Nephron progenitor cell (in vitro differentiated cells): ENCODE measurements around the gene SOWAHA.

ENCODE experiments used
- DNase-seq: peaks from one replicate; pipeline ENCODE4 v3.0.0; 2021
- H3K27ac Mint-ChIP-seq: 2 replicates; pipeline ENCODE4 v1.8.0; 2021; ENCODE audit warnings: mild to moderate bottlenecking, moderate library complexity, mixed read lengths
- H3K27me3 Mint-ChIP-seq: 2 replicates; pipeline ENCODE4 v1.8.0; 2021; ENCODE audit warnings: mild to moderate bottlenecking, low read depth, mixed read lengths; ENCODE audit not compliant: poor library complexity
- H3K36me3 Mint-ChIP-seq: 2 replicates; pipeline ENCODE4 v1.8.0; 2021; ENCODE audit warnings: low read depth, mixed read lengths
- H3K4me1 Mint-ChIP-seq: 2 replicates; pipeline ENCODE4 v1.8.0; 2021; ENCODE audit warnings: mixed read lengths
- H3K4me3 Mint-ChIP-seq: 2 replicates; pipeline ENCODE4 v1.8.0; 2021; ENCODE audit warnings: mild to moderate bottlenecking, moderate library complexity, mixed read lengths
- H3K9me3 Mint-ChIP-seq: 2 replicates; pipeline ENCODE4 v1.8.0; 2021; ENCODE audit warnings: mild to moderate bottlenecking, moderate library complexity, mixed read lengths
- CTCF ChIP-seq: fragments of 200-600 bp; sonication (generic); IDR thresholded peaks from 2 replicates; pipeline ENCODE4 v1.5.0; 2021; ENCODE audit warnings: antibody characterized with exemption

Gene SOWAHA

DNA sequence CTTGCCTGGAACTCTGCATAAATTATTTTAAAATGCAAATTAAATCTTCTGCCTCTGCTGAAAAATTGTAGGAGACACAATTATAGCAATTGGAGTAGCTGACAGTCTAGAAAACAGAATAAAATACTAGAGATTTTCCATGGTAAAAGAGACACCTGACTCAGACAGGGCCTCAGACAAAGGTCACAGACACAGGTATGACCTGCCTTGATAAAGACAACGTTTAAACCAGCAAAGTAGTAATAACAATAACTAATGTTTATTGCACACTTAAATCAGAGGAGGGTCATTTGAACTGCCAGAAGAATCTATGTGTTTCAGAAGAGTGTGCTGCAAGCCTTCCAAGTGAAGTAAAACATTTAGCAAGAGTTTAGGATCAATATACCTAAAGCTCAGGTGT, 3.9 kb downstream of the SOWAHA start:
- H3K4me1 Mint-ChIP-seq = peaks cover 23% of the 10 kb centered on the region
- H3K4me3 Mint-ChIP-seq = no peak overlapping the region
- no peak overlapping the region for H3K27ac Mint-ChIP-seq
- H3K27me3 Mint-ChIP-seq = peaks cover 68% of the 10 kb centered on the region
- no peak for DNase-seq
- TF ChIP-seq CTCF = no peak
- peaks cover 5% of the 10 kb centered on the region for H3K9me3 Mint-ChIP-seq
- H3K36me3 Mint-ChIP-seq = no peaks in the 10 kb centered on the region

- no peak overlapping the region for H3K4me3 Mint-ChIP-seq
Observed at GRCh38 chr5:132819468-132819867, 6.4 kb downstream of the SOWAHA start.

GRCh38 chr5:132820162-132820754, 7.2 kb downstream of the SOWAHA start:
- no peaks in the 10 kb centered on the region for H3K36me3 Mint-ChIP-seq
- H3K9me3 Mint-ChIP-seq = peaks cover under 1% of the 10 kb centered on the region
- H3K4me3 Mint-ChIP-seq = no peak overlapping the region
- H3K27ac Mint-ChIP-seq = no peak overlapping the region
- peak; percentile 94 for DNase-seq
- H3K27me3 Mint-ChIP-seq = peaks cover 67% of the 10 kb centered on the region
- peaks cover 22% of the 10 kb centered on the region for H3K4me1 Mint-ChIP-seq
- peak; percentile 82 for TF ChIP-seq CTCF

More at GRCh38 chr5:132819468-132819867, 6.4 kb downstream of the SOWAHA start:
- H3K36me3 Mint-ChIP-seq = no peaks in the 10 kb centered on the region
- DNase-seq = no peak
- TF ChIP-seq CTCF = no peak
- peaks cover 24% of the 10 kb centered on the region for H3K4me1 Mint-ChIP-seq
- H3K27me3 Mint-ChIP-seq = peaks cover 67% of the 10 kb centered on the region
- H3K9me3 Mint-ChIP-seq = peaks cover 5% of the 10 kb centered on the region
- no peak overlapping the region for H3K27ac Mint-ChIP-seq

GRCh38 chr5:132821350-132821749, 8.2 kb downstream of the SOWAHA start:
- no peak for TF ChIP-seq CTCF
- no peaks in the 10 kb centered on the region for H3K36me3 Mint-ChIP-seq
- no peak overlapping the region for H3K27ac Mint-ChIP-seq
- H3K4me3 Mint-ChIP-seq = no peak overlapping the region
- H3K27me3 Mint-ChIP-seq = peaks cover 62% of the 10 kb centered on the region
- peaks cover 21% of the 10 kb centered on the region for H3K4me1 Mint-ChIP-seq
- no peak for DNase-seq
- H3K9me3 Mint-ChIP-seq = no peaks in the 10 kb centered on the region

DNA sequence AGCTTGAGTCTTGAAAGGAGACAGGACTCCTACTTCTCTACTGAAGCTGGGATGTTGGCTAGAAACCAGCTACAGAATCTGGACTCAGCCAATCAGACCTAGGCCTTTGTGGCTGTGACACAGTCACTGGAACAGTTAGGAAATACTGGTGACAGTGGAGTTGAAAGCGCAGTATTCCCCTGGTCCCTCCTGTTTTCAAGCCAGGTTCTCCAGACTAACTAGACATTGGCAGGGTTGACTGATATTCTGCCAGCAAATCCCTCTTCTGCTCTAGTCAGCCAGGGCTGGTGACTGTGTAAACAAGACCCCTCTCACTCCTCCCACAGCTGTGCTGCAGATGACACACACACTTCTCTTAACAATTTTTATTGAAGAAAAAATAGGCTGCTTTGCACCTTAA, 8.7 kb downstream of the SOWAHA start:
- Mint-ChIP-seq H3K4me3 (no peak overlapping the region), H3K4me1 (peaks cover 21% of the 10 kb centered on the region), H3K27ac (no peak overlapping the region), H3K36me3 (peaks cover under 1% of the 10 kb centered on the region), H3K27me3 (peaks cover 62% of the 10 kb centered on the region), H3K9me3 (no peaks in the 10 kb centered on the region)
- TF ChIP-seq CTCF = no peak
- DNase-seq = no peak
